H9 (cell line): ENCODE measurements around the gene ZNRF2. TPM values are rescaled to one million over a fixed set of nuclear protein-coding genes. Genes with fewer than 3 reads are reported as not detected.

Experiments used
- DNase-seq: peaks from one replicate; pipeline ENCODE4 v3.0.0-alpha.2; 2017
- H2AFZ ChIP-seq: one replicate; pipeline ENCODE4 v1.6.1; 2013; ENCODE audit warnings: mild to moderate bottlenecking, low read length, control low read depth, moderate library complexity
- H2AK5ac ChIP-seq: 2 replicates; pipeline ENCODE4 v1.6.1; 2013; ENCODE audit warnings: low read length, control low read depth, mixed read lengths; ENCODE audit not compliant: insufficient read length
- H2BK120ac ChIP-seq: one replicate; pipeline ENCODE4 v1.6.1; 2013; ENCODE audit warnings: low read depth, mild to moderate bottlenecking, low read length, control low read depth, inconsistent platforms; ENCODE audit not compliant: poor library complexity, severe bottlenecking
- H2BK12ac ChIP-seq: 2 replicates; pipeline ENCODE4 v1.6.1; 2013; ENCODE audit warnings: low read length, control low read depth, mixed read lengths, low read depth; ENCODE audit not compliant: insufficient read length
- H2BK15ac ChIP-seq: 2 replicates; pipeline ENCODE4 v1.6.1; 2013; ENCODE audit warnings: low read depth, low read length, control low read depth
- H2BK20ac ChIP-seq: one replicate; pipeline ENCODE4 v1.6.1; 2013; ENCODE audit warnings: low read depth, mild to moderate bottlenecking, low read length, control low read depth, inconsistent platforms; ENCODE audit not compliant: poor library complexity, severe bottlenecking
- H2BK5ac ChIP-seq: 2 replicates; pipeline ENCODE4 v1.6.1; 2013; ENCODE audit warnings: low read length, control low read depth, mixed read lengths; ENCODE audit not compliant: insufficient read length
- H3K14ac ChIP-seq: 2 replicates; pipeline ENCODE4 v1.6.1; 2013; ENCODE audit warnings: low read length, control low read depth; ENCODE audit not compliant: insufficient read depth
- H3K18ac ChIP-seq: 2 replicates; pipeline ENCODE4 v1.6.1; 2013; ENCODE audit warnings: low read depth, mild to moderate bottlenecking, mixed read lengths, low read length, control low read depth; ENCODE audit not compliant: insufficient read length
- H3K23ac ChIP-seq: 2 replicates; pipeline ENCODE4 v1.6.1; 2013; ENCODE audit warnings: low read length, control low read depth, mixed read lengths, low read depth; ENCODE audit not compliant: insufficient read length
- H3K23me2 ChIP-seq: 2 replicates; pipeline ENCODE4 v1.6.1; 2013; ENCODE audit warnings: low read depth, mild to moderate bottlenecking, mixed read lengths, low read length, control low read depth; ENCODE audit not compliant: insufficient read length, poor library complexity, severe bottlenecking
- H3K27ac ChIP-seq: 2 replicates; pipeline ENCODE4 v1.5.1; 2013; ENCODE audit warnings: low read length, control low read depth, mixed read lengths, low read depth; ENCODE audit not compliant: insufficient read length
- H3K27me3 ChIP-seq: 2 replicates; pipeline ENCODE4 v1.6.1; 2013; ENCODE audit warnings: low read length, control low read depth, inconsistent platforms; ENCODE audit not compliant: insufficient read depth
- H3K4ac ChIP-seq: 2 replicates; pipeline ENCODE4 v1.6.1; 2013; ENCODE audit warnings: low read depth, mild to moderate bottlenecking, control low read depth, inconsistent platforms, low read length, moderate library complexity
- H3K4me1 ChIP-seq: 2 replicates; pipeline ENCODE4 v1.6.1; 2013; ENCODE audit warnings: low read length, control low read depth, inconsistent platforms; ENCODE audit not compliant: insufficient read depth
- H3K4me2 ChIP-seq: 2 replicates; pipeline ENCODE4 v1.6.1; 2013; ENCODE audit warnings: low read length, control low read depth, mixed read lengths; ENCODE audit not compliant: insufficient read length, insufficient read depth
- H3K56ac ChIP-seq: 2 replicates; pipeline ENCODE4 v1.6.1; 2013; ENCODE audit warnings: low read depth, mild to moderate bottlenecking, mixed read lengths, low read length, control low read depth; ENCODE audit not compliant: insufficient read length
- H3K79me1 ChIP-seq: 2 replicates; pipeline ENCODE4 v1.6.1; 2013; ENCODE audit warnings: low read depth, mild to moderate bottlenecking, moderate library complexity, low read length, control low read depth, inconsistent platforms; ENCODE audit not compliant: insufficient read depth, poor library complexity, severe bottlenecking
- H3K79me2 ChIP-seq: 2 replicates; pipeline ENCODE4 v1.6.1; 2013; ENCODE audit warnings: low read length, control low read depth, inconsistent platforms; ENCODE audit not compliant: insufficient read depth
- H3K9ac ChIP-seq: 2 replicates; pipeline ENCODE4 v1.6.1; 2013; ENCODE audit warnings: low read length, control low read depth, mixed read lengths; ENCODE audit not compliant: insufficient read length; ENCODE audit errors: extremely low read depth
- H3K9me3 ChIP-seq: one replicate; pipeline ENCODE4 v1.6.1; 2013; ENCODE audit warnings: low read depth, low read length, inconsistent platforms; ENCODE audit not compliant: control insufficient read depth
- H3T11ph ChIP-seq: one replicate; pipeline ENCODE4 v1.6.1; 2013; ENCODE audit warnings: mild to moderate bottlenecking, low read length, control low read depth, inconsistent platforms
- H4K20me1 ChIP-seq: one replicate; pipeline ENCODE4 v1.6.1; 2013; ENCODE audit not compliant: control insufficient read depth, insufficient read length, insufficient read depth
- H4K5ac ChIP-seq: 2 replicates; pipeline ENCODE4 v1.6.1; 2013; ENCODE audit warnings: low read depth, mild to moderate bottlenecking, mixed read lengths, low read length, control low read depth; ENCODE audit not compliant: insufficient read length
- H4K8ac ChIP-seq: replicated peaks from 2 replicates; pipeline ENCODE4 v1.6.1; 2013; ENCODE audit warnings: low read length, control low read depth, mixed read lengths, low read depth; ENCODE audit not compliant: insufficient read length
- H4K91ac ChIP-seq: 2 replicates; pipeline ENCODE4 v1.6.1; 2013; ENCODE audit warnings: low read depth, mild to moderate bottlenecking, moderate library complexity, mixed read lengths, low read length, control low read depth; ENCODE audit not compliant: insufficient read length
- H3K27ac Mint-ChIP-seq, 3 experiments: 2 replicates in 2 of 3; 3 replicates in 1 of 3; pipeline ENCODE4 v1.8.0; 2020 to 2021; ENCODE audit warnings: mixed read lengths in 3 of 3, mild to moderate bottlenecking in 1 of 3, moderate library complexity in 1 of 3
- H3K27me3 Mint-ChIP-seq: 2 replicates; pipeline ENCODE4 v1.8.0; 2021; ENCODE audit warnings: low read depth, mild to moderate bottlenecking, moderate library complexity, mixed read lengths
- H3K36me3 Mint-ChIP-seq, 3 experiments: 2 replicates in 2 of 3; 3 replicates in 1 of 3; pipeline ENCODE4 v1.8.0; 2020 to 2021; ENCODE audit warnings: low read depth in 3 of 3, mixed read lengths in 3 of 3; ENCODE audit not compliant: insufficient read depth in 1 of 3
- H3K4me1 Mint-ChIP-seq, 2 experiments: 2 replicates each; pipeline ENCODE4 v1.8.0; 2020; ENCODE audit warnings: mixed read lengths in 2 of 2
- H3K4me3 Mint-ChIP-seq, 2 experiments: 2 replicates in 1 of 2; 3 replicates in 1 of 2; pipeline ENCODE4 v1.8.0; 2020 to 2021; ENCODE audit warnings: mild to moderate bottlenecking in 2 of 2, mixed read lengths in 2 of 2, moderate library complexity in 1 of 2
- H3K9me3 Mint-ChIP-seq, 2 experiments: 2 replicates in 1 of 2; 3 replicates in 1 of 2; pipeline ENCODE4 v1.8.0; 2020; ENCODE audit warnings: mild to moderate bottlenecking in 2 of 2, mixed read lengths in 2 of 2, moderate library complexity in 1 of 2
- WGBS: extraction: QIAGEN DNeasy Blood & Tissue Kit; methylation state at CpG from one replicate; pipeline ENCODE4 v1.1.7; 2013; ENCODE audit warnings: missing lambda C conversion rate, low lambda C conversion rate, mixed read lengths; ENCODE audit not compliant: insufficient read length; ENCODE audit errors: extremely low coverage; 5-methylcytosine and 5-hydroxymethylcytosine counted together
- total RNA-seq: library from RNA; stranded (reverse); gene quantifications from 2 replicates; pipeline ENCODE4 v1.2.1, GENCODE V29; 2021
- TF ChIP-seq, protein P1 (sequence below): fragments of 200-600 bp; sonication (generic); conservative IDR thresholded peaks from 3 replicates; pipeline ENCODE4 v1.8.0; 2021; ENCODE audit warnings: antibody characterized with exemption, mild to moderate bottlenecking

ZNRF2 gene
- total RNA-seq, 1 experiment from 2014 or later: 16.5 TPM

DNA sequence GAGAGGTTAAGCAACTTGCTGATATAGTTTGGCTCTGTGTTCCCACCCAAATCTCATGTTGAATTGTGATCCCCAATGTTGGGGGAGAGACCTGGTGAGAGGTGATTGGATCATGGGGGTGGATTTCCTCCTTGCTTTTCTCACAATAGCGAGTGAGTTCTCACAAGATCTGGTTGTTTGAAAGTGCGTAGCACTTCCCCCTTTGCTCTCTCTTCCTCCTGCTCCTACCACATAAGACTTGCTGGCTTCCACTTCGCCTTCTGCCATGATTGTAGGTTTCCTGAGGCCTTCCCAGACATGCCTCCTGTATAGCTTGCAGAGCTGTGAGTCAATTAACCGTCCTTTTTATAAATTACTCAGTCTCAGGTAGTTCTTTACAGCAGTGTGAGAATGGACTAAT, 13.5 kb upstream of the ZNRF2 start:
- no peak overlapping the region for H4K5ac ChIP-seq
- H3K4me1 ChIP-seq: peaks cover 5% of the 10 kb centered on the region; the same call in 1 of the 2 replicates
- H3K27ac Mint-ChIP-seq: no peak overlapping the region
- no peaks in the 10 kb centered on the region; the same call in 1 of the 2 replicates for H3K27me3 Mint-ChIP-seq
- no peaks in the 10 kb centered on the region for H4K20me1 ChIP-seq
- no peak overlapping the region for H2AFZ ChIP-seq
- WGBS: no CpG with 5 or more reads among the region's 4 CpGs
- no peaks in the 10 kb centered on the region for H3K4me1 Mint-ChIP-seq
- H3K4ac ChIP-seq: no peak overlapping the region
- no peaks in the 10 kb centered on the region for H3K9me3 ChIP-seq
- no peak overlapping the region for H3K56ac ChIP-seq
- no peak overlapping the region for H3K4me3 Mint-ChIP-seq
- no peak overlapping the region for H2AK5ac ChIP-seq
- H4K8ac ChIP-seq: no peak overlapping the region
- H3K27ac ChIP-seq: no peak overlapping the region
- no peaks in the 10 kb centered on the region for H3K79me1 ChIP-seq
- H2BK5ac ChIP-seq: no peak overlapping the region
- H3T11ph ChIP-seq: no peak overlapping the region
- DNase-seq: no peak
- no peak overlapping the region for H2BK12ac ChIP-seq
- no peak overlapping the region for H3K9ac ChIP-seq
- H3K9me3 Mint-ChIP-seq: no peaks in the 10 kb centered on the region
- no peaks in the 10 kb centered on the region for H3K36me3 Mint-ChIP-seq
- H3K14ac ChIP-seq: no peak overlapping the region
- H3K27me3 ChIP-seq: no peaks in the 10 kb centered on the region
- H2BK120ac ChIP-seq: no peak overlapping the region
- no peak overlapping the region for H3K23ac ChIP-seq
- no peak overlapping the region for H3K4me2 ChIP-seq
- H3K79me2 ChIP-seq: no peaks in the 10 kb centered on the region
- no peak overlapping the region for H4K91ac ChIP-seq
- no peak overlapping the region for H2BK15ac ChIP-seq
- H2BK20ac ChIP-seq: no peak overlapping the region
- TF ChIP-seq, protein P1, sequence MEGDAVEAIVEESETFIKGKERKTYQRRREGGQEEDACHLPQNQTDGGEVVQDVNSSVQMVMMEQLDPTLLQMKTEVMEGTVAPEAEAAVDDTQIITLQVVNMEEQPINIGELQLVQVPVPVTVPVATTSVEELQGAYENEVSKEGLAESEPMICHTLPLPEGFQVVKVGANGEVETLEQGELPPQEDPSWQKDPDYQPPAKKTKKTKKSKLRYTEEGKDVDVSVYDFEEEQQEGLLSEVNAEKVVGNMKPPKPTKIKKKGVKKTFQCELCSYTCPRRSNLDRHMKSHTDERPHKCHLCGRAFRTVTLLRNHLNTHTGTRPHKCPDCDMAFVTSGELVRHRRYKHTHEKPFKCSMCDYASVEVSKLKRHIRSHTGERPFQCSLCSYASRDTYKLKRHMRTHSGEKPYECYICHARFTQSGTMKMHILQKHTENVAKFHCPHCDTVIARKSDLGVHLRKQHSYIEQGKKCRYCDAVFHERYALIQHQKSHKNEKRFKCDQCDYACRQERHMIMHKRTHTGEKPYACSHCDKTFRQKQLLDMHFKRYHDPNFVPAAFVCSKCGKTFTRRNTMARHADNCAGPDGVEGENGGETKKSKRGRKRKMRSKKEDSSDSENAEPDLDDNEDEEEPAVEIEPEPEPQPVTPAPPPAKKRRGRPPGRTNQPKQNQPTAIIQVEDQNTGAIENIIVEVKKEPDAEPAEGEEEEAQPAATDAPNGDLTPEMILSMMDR: no peak
- H3K18ac ChIP-seq: no peak overlapping the region
- H3K23me2 ChIP-seq: no peaks in the 10 kb centered on the region
